ENCODE data around the gene HSD17B4.

- TF ChIP-seq, protein P1, sequence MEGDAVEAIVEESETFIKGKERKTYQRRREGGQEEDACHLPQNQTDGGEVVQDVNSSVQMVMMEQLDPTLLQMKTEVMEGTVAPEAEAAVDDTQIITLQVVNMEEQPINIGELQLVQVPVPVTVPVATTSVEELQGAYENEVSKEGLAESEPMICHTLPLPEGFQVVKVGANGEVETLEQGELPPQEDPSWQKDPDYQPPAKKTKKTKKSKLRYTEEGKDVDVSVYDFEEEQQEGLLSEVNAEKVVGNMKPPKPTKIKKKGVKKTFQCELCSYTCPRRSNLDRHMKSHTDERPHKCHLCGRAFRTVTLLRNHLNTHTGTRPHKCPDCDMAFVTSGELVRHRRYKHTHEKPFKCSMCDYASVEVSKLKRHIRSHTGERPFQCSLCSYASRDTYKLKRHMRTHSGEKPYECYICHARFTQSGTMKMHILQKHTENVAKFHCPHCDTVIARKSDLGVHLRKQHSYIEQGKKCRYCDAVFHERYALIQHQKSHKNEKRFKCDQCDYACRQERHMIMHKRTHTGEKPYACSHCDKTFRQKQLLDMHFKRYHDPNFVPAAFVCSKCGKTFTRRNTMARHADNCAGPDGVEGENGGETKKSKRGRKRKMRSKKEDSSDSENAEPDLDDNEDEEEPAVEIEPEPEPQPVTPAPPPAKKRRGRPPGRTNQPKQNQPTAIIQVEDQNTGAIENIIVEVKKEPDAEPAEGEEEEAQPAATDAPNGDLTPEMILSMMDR (IDR thresholded peaks at IDR 0.05; ENCODE audit: low read depth, low read length), result no peak
- TF ChIP-seq EZH2phosphoT487 (IDR thresholded peaks at IDR 0.05; ENCODE audit: low read depth), result no peak
Measured at GRCh38 chr5:119452373-119453039, at the start of gene HSD17B4.
